Smooth muscle cell (in vitro differentiated cells): Measurements from ENCODE around the gene CXCR3. TPM values are rescaled to one million over a fixed set of nuclear protein-coding genes. Genes with fewer than 3 reads are reported as not detected.
A peak's percentile ranks its signal among the peaks of the same experiment; 100 is the strongest.
"Not testable (repeated sequence)": the region's sequence is repeated elsewhere in the genome, so short reads cannot be mapped to it uniquely, and the experiment has no call there.

Experiments
- DNase-seq: peaks from one replicate; lab custom pipeline; 2025; ENCODE audit not compliant: unreplicated experiment; lab: John Stamatoyannopoulos, UW
- H2AFZ ChIP-seq: fragments of 200-600 bp; sonication (generic); 2 replicates; pipeline ENCODE4 v1.6.0; 2016; ENCODE audit warnings: antibody characterized with exemption, low read depth, mild to moderate bottlenecking
- H3F3A ChIP-seq: fragments of 200-600 bp; sonication (generic); 2 replicates; pipeline ENCODE4 v1.6.0; 2017; ENCODE audit warnings: antibody characterized with exemption, low read depth
- H3K27ac ChIP-seq: fragments of 200-600 bp; sonication (generic); 2 replicates; pipeline ENCODE4 v1.5.1; 2016; ENCODE audit warnings: low read depth, mild to moderate bottlenecking
- H3K27me3 ChIP-seq: fragments of 200-600 bp; sonication (generic); 2 replicates; pipeline ENCODE4 v1.6.1; 2016; ENCODE audit warnings: low read depth, mild to moderate bottlenecking
- H3K36me3 ChIP-seq: fragments of 200-600 bp; sonication (generic); 2 replicates; pipeline ENCODE4 v1.5.1; 2016; ENCODE audit warnings: low read depth
- H3K4me1 ChIP-seq: fragments of 200-600 bp; sonication (generic); 2 replicates; pipeline ENCODE4 v1.5.1; 2016; ENCODE audit warnings: low read depth
- H3K4me2 ChIP-seq: fragments of 200-600 bp; sonication (generic); 2 replicates; pipeline ENCODE4 v1.6.0; 2016; ENCODE audit warnings: mild to moderate bottlenecking
- H3K4me3 ChIP-seq: fragments of 200-600 bp; sonication (generic); 2 replicates; pipeline ENCODE4 v1.5.1; 2016; ENCODE audit warnings: mild to moderate bottlenecking
- H3K79me2 ChIP-seq: fragments of 200-600 bp; sonication (generic); 2 replicates; pipeline ENCODE4 v1.6.0; 2016; ENCODE audit warnings: low read depth, mild to moderate bottlenecking
- H3K9ac ChIP-seq: fragments of 200-600 bp; sonication (generic); 2 replicates; pipeline ENCODE4 v1.6.0; 2016; ENCODE audit warnings: low read depth
- H3K9me3 ChIP-seq: fragments of 200-600 bp; sonication (generic); replicated peaks from 2 replicates; pipeline ENCODE4 v1.5.1; 2016; ENCODE audit warnings: low read depth
- H4K20me1 ChIP-seq: fragments of 200-600 bp; sonication (generic); 2 replicates; pipeline ENCODE4 v1.6.0; 2016; ENCODE audit warnings: low read depth
- CTCF ChIP-seq: fragments of 200-600 bp; sonication (generic); IDR thresholded peaks from 2 replicates; pipeline ENCODE4 v1.5.1; 2017; ENCODE audit warnings: borderline replicate concordance, mild to moderate bottlenecking, antibody characterized with exemption; ENCODE audit not compliant: insufficient read depth, poor library complexity, severe bottlenecking
- WGBS: methylation state at CpG from one replicate; pipeline ENCODE4 v1.1.7; 2016; ENCODE audit warnings: low lambda C conversion rate; 5-methylcytosine and 5-hydroxymethylcytosine counted together
- polyA plus RNA-seq: library from polyadenylated mRNA; unstranded; fragments of >200 nt; fragmentation: Nextera tagmentation; extraction: Ambion mirVana; gene quantifications from 2 replicates; pipeline ENCODE4 v1.2.1, GENCODE V29; 2016
- total RNA-seq: library from RNA; depleted of rRNA; stranded (reverse); fragments of >200 nt; gene quantifications from 2 replicates; pipeline ENCODE4 v1.2.3, GENCODE V29; 2014

CXCR3 gene
- total and polyA plus RNA-seq, 2 experiments from 2014 or later, result 0.53 TPM; not detected in 1

DNA sequence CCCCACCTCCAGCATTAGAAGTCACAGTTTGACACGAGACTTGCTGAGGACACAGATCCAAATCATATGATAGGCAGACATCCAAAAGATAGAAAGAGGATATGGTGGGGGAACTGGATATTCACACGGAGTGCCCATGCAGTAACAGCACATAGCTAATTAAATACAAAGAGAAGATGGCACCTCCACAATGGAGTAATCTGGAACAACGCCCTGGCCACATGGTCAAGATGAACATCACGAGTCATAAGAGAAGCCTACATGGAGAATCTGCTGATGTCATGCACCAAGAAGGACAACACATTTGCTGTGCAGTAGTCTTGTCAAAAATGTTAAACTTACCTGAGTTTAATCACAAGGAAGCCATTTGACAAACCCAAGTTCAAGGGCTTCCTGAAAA, 39.0 kb upstream of the CXCR3 start:
- Histone ChIP-seq H3K9ac (no peak overlapping the region), H2AFZ (no peak overlapping the region), H3K4me2 (no peak overlapping the region), H3F3A (no peaks in the 10 kb centered on the region), H3K27me3 (no peaks in the 10 kb centered on the region), H3K27ac (no peak overlapping the region), H3K4me1 (no peaks in the 10 kb centered on the region), H3K4me3 (no peak overlapping the region), H3K79me2 (no peaks in the 10 kb centered on the region), H3K9me3 (no peaks in the 10 kb centered on the region), H3K36me3 (no peaks in the 10 kb centered on the region), H4K20me1 (no peaks in the 10 kb centered on the region)
- no peak for DNase-seq
- TF ChIP-seq CTCF, result no peak
- WGBS, result 72% methylated on average over 4 of the region's 4 CpGs

DNA sequence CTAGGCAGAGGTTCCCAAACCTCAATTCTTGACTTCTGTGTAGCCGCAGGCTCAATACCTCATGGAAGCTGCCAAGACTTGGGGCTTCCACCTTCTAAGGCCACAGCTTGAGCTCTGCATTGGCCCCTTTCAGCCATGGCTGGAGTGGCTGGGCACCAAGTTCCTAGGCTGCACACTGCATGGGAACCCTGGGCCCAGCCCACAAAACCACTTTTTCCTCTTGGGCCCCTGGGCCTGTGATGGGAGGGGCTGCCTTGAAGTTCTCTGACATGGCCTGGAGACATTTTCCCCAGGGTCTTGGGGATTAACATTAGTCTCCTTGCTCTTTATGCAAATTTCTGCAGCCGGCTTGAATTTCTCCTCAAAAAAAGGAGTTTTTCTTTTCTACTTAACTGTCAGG, 35.0 kb upstream of the CXCR3 start:
- H3K36me3 ChIP-seq, result no peaks in the 10 kb centered on the region
- H3K27ac ChIP-seq, result no peak overlapping the region
- no peaks in the 10 kb centered on the region for H3K27me3 ChIP-seq
- no peaks in the 10 kb centered on the region for H3K4me1 ChIP-seq
- no peaks in the 10 kb centered on the region for H3F3A ChIP-seq
- no peak overlapping the region for H2AFZ ChIP-seq
- 86% methylated on average over 2 of the region's 2 CpGs for WGBS
- H3K4me3 ChIP-seq, result no peak overlapping the region
- no peaks in the 10 kb centered on the region for H3K79me2 ChIP-seq
- no peak for DNase-seq
- H3K9ac ChIP-seq, result no peak overlapping the region
- no peak overlapping the region for H3K4me2 ChIP-seq
- no peaks in the 10 kb centered on the region for H3K9me3 ChIP-seq
- H4K20me1 ChIP-seq, result no peaks in the 10 kb centered on the region
- no peak for TF ChIP-seq CTCF

DNA sequence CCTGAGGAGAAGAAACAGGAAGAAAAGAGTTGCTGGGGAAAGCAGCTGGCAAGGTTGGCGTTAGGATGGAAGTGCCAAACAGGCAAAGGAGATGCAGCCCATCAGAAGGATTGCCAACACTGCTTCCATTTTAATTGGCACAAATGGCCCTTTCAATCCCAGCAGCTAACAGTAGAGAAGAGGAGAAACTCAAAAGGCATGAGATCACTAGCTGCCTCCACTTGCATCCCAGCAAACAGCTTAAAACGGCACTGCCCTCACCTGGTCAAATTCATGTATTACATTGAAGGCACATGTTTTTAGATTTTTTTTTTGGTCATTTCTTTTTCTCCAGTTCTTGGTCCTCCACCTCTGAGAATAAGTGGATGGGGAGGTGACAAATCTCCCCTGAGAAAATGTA, 34.1 kb upstream of the CXCR3 start:
- DNase-seq, result no peak
- no peaks in the 10 kb centered on the region for H3K36me3 ChIP-seq
- no peaks in the 10 kb centered on the region for H3F3A ChIP-seq
- 39% methylated on average over 2 of the region's 2 CpGs for WGBS
- no peak overlapping the region for H3K4me2 ChIP-seq
- no peaks in the 10 kb centered on the region for H3K9me3 ChIP-seq
- H3K27me3 ChIP-seq, result no peaks in the 10 kb centered on the region
- H3K4me1 ChIP-seq, result no peaks in the 10 kb centered on the region
- H3K4me3 ChIP-seq, result no peak overlapping the region
- no peak overlapping the region for H2AFZ ChIP-seq
- no peak overlapping the region for H3K9ac ChIP-seq
- peak; percentile 51 for TF ChIP-seq CTCF
- no peaks in the 10 kb centered on the region for H4K20me1 ChIP-seq
- H3K79me2 ChIP-seq, result no peaks in the 10 kb centered on the region
- no peak overlapping the region for H3K27ac ChIP-seq

DNA sequence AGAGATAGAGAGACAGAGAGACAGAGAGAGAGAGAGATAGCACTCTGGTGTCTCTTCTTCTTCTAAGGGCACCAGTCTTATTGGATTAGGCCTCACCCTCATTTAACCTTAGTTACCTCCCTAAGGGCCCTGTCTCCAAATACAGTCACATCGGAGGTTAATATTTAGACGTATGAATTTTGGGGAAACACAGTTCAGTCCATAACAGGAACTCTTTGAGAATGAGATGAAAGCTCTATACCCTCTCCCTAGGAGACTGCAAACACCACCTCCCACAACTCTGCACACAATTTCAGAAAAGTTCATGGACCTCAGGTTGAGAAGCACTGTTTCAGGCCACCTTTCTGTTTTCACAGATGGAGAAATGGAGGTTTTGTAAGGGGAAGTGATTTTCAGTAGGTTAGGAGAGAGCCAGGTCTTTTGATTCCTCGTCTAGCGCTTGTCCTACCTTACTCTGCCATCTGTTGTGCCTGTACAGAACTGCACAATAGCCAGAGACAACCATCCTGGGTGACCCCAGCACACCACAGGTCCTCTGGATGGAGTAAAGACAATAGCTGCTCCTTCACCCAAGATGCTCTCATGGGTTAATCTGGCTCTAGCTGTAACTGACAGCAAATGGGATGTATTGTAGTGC, 32.1 kb upstream of the CXCR3 start:
- Histone ChIP-seq H3K27ac (no peak overlapping the region), H4K20me1 (no peaks in the 10 kb centered on the region), H3K79me2 (no peaks in the 10 kb centered on the region), H3K36me3 (no peaks in the 10 kb centered on the region), H2AFZ (no peak overlapping the region), H3K27me3 (no peaks in the 10 kb centered on the region), H3K4me2 (no peak overlapping the region), H3K4me1 (no peaks in the 10 kb centered on the region), H3K9ac (no peak overlapping the region), H3F3A (no peaks in the 10 kb centered on the region), H3K9me3 (no peaks in the 10 kb centered on the region), H3K4me3 (no peak overlapping the region)
- TF ChIP-seq CTCF, result no peak
- 72% methylated on average over 4 of the region's 4 CpGs for WGBS
- DNase-seq, result no peak

DNA sequence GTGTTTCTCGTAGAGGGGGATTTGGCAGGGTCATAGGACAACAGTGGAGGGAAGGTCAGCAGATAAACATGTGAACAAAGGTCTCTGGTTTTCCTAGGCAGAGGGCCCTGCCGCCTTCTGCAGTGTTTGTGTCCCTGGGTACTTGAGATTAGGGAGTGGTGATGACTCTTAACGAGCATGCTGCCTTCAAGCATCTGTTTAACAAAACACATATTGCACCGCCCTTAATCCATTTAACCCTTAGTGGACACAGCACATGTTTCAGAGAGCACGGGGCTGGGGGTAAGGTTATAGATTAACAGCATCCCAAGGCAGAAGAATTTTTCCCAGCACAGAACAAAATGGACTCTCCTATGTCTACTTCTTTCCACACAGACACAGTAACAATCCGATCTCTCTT, 26.1 kb upstream of the CXCR3 start:
- H2AFZ ChIP-seq, H4K20me1 ChIP-seq, H3K36me3 ChIP-seq, H3K27ac ChIP-seq, H3F3A ChIP-seq, H3K4me2 ChIP-seq, H3K4me3 ChIP-seq, H3K9ac ChIP-seq, H3K4me1 ChIP-seq, H3K79me2 ChIP-seq, DNase-seq, H3K27me3 ChIP-seq, H3K9me3 ChIP-seq: not testable (repeated sequence)
- WGBS, result 64% methylated on average over 6 of the region's 6 CpGs
